Kidney epithelial cell (primary cell): Measurements from ENCODE around the gene KCNT2. TPM values are rescaled to one million over a fixed set of nuclear protein-coding genes. Genes with fewer than 3 reads are reported as not detected.

Experiments
- DNase-seq: peaks from one replicate; pipeline ENCODE4 v3.0.0-alpha.2; 2010; ENCODE audit warnings: low read depth
- H3K27me3 ChIP-seq: 2 replicates; pipeline ENCODE4 v1.6.0; 2011; ENCODE audit warnings: low read length; ENCODE audit not compliant: control insufficient read depth, insufficient read depth
- H3K36me3 ChIP-seq: 2 replicates; pipeline ENCODE4 v1.5.1; 2011; ENCODE audit warnings: low read length; ENCODE audit not compliant: control insufficient read depth, insufficient read depth
- H3K4me3 ChIP-seq: 2 replicates; pipeline ENCODE4 v1.5.1; 2011; ENCODE audit warnings: low read depth, mild to moderate bottlenecking, control low read depth, low read length
- total RNA-seq: library from RNA; depleted of rRNA; stranded (reverse); fragments of >200 nt; gene quantifications from 2 replicates; pipeline ENCODE4 v1.2.3, GENCODE V29; 2015
- TF ChIP-seq, protein P1 (sequence below): IDR thresholded peaks from 2 replicates; pipeline ENCODE4 v1.5.1; 2011; ENCODE audit warnings: mild to moderate bottlenecking, moderate library complexity, low read length, control low read depth, inconsistent platforms; ENCODE audit not compliant: insufficient read depth, poor library complexity, severe bottlenecking

KCNT2 gene
- total RNA-seq, 1 donor from 2014 or later, result 1.8 TPM

DNA sequence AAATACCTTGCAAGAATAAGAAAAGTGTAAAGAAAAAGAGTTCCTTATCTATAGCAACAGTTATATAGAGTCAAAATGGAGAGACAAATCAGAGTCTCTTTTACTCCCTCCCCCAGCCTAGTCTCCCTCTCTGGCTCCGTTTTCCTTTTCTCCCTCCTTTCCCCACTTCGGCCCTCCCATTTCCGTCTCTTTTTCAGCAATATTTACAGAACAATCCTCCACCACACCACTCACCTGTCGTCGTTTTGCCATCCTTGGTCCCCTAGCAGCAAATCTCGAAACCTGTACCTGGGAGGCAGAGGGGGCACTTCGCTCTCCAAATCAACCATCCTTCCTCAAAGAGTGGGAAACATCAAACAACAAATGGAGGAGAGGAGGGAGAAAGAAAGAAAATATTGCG lies 259 bp downstream of the KCNT2 start:
- TF ChIP-seq, protein P1, sequence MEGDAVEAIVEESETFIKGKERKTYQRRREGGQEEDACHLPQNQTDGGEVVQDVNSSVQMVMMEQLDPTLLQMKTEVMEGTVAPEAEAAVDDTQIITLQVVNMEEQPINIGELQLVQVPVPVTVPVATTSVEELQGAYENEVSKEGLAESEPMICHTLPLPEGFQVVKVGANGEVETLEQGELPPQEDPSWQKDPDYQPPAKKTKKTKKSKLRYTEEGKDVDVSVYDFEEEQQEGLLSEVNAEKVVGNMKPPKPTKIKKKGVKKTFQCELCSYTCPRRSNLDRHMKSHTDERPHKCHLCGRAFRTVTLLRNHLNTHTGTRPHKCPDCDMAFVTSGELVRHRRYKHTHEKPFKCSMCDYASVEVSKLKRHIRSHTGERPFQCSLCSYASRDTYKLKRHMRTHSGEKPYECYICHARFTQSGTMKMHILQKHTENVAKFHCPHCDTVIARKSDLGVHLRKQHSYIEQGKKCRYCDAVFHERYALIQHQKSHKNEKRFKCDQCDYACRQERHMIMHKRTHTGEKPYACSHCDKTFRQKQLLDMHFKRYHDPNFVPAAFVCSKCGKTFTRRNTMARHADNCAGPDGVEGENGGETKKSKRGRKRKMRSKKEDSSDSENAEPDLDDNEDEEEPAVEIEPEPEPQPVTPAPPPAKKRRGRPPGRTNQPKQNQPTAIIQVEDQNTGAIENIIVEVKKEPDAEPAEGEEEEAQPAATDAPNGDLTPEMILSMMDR, result no peak
- H3K4me3 ChIP-seq, result peak overlapping the region; percentile 58
- no peak for DNase-seq
- H3K36me3 ChIP-seq, result no peaks in the 10 kb centered on the region
- H3K27me3 ChIP-seq, result no peaks in the 10 kb centered on the region

DNA sequence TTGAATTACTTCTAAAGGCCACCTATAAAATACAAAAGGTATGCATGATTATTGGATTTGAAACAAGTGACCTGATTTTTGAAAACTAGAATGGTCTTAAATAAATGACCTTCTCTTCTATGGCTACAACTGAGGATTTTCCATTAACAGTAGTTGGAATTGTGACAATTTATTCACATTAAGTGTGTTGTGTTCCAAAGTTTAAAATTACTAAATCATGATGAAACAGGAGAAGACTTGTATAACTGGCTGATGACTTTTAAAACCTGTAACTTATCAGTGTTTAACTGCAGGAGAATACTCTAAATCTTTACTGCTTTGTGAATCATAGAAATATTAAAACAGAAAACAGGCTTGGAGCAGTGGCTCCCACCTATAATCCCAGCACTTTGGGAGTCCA lies 4.6 kb downstream of the KCNT2 start:
- Histone ChIP-seq H3K4me3 (no peak overlapping the region), H3K36me3 (no peaks in the 10 kb centered on the region), H3K27me3 (no peaks in the 10 kb centered on the region)
- TF ChIP-seq, protein P1, result no peak
- DNase-seq, result no peak

DNA sequence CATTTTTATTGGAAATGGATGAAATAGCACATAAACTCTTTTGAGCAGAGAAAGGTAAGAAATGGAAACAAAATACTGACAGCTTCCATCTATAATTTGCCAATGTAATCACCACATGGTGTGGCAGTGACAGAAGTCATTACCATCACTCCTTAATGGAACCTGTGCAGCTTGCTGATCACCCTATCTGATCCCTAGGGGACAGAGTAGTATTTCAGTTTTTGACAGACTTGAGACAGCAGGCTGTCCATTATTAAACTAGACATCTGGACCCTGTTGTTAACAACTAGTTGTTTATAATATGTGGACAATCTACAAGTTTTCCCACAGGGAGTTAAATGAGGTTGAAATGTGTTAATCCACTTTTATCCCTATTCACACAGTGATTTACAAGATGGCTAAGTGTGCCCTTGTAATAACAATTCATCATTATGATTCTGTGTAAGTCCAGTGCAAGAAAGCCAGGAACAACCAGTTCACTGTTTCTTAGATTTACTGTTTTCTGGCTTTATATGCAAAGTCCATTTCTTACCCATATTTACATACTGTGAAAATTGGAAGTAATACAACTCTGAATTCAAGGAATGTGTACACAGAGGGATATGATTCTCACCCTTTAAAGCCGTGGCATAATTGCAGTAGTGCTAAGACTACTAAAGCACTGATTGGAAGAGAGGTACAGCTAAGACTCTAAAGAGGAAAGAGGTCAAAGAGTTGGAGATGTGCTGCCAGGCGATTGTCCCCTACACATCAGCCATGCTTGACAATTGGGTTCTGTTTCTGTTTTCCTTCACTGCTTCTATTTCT lies 9.1 kb downstream of the KCNT2 start:
- H3K4me3 ChIP-seq, result no peak overlapping the region
- H3K27me3 ChIP-seq, result no peaks in the 10 kb centered on the region
- H3K36me3 ChIP-seq, result no peaks in the 10 kb centered on the region
- TF ChIP-seq, protein P1, result no peak
- DNase-seq, result no peak

DNA sequence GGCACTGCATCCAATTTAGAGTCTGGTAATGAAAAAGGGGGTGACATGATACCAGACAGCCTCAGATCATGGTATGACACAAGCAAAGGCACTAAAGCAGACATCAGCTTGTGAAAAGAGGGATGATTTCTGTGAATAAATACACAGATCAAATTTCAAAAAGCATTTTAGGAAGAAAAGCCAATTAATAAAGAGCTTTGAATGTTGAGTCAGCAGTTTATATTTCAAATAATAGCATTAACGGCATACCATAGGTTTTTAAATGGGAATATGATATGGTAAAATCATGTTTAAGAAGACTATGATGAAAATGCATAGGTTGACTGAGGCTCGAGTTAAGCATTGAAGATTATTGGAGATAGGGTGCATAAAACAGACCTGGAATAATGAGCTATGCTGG lies 13.5 kb downstream of the KCNT2 start:
- no peak for DNase-seq
- TF ChIP-seq, protein P1, result no peak
- no peak overlapping the region for H3K4me3 ChIP-seq
- H3K27me3 ChIP-seq, result no peaks in the 10 kb centered on the region
- H3K36me3 ChIP-seq, result no peaks in the 10 kb centered on the region

DNA sequence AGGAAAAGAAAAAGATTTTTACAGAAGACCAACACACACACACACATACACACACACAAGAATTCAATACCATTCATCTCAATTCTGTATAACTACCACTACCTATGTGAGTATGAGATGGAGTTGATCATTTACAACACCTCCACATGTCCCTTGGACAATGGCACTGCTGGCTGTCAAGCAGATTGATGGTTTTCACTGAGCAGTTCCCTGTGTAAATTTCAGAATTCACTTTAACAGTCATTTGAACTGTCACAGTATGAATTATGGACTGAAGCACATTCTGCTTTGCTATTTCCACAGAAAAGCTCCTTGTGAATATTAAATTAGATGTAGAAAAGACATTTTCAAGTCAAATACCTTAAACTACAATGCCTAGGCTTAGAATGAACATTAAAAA lies 14.3 kb downstream of the KCNT2 start:
- Histone ChIP-seq H3K36me3 (no peaks in the 10 kb centered on the region), H3K4me3 (no peak overlapping the region), H3K27me3 (no peaks in the 10 kb centered on the region)
- TF ChIP-seq, protein P1, result no peak
- DNase-seq, result no peak

DNA sequence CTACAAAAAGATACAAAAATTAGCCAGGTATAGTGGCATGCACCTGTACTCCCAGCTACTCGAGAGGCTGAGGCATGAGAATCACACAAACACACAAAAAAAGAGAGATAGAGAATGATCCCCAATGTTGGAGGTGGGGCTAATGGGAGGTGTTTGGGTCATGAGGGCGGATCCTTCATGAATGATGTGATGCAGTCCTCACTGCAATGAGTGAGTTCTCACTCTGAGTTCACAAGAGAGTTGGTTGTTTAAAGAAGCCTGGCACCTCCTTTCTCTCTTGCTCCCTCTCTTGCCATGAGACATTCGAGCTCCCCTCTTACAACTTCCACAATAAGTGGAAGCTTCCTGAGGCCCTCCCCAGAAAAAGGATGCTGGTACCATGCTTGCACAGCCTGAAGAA lies 17.3 kb downstream of the KCNT2 start:
- no peaks in the 10 kb centered on the region for H3K27me3 ChIP-seq
- DNase-seq, result no peak
- H3K36me3 ChIP-seq, result no peaks in the 10 kb centered on the region
- TF ChIP-seq, protein P1, result no peak
- no peak overlapping the region for H3K4me3 ChIP-seq
